ENCODE data around the gene MITF.

- no peak for TF ChIP-seq CTCF (IDR thresholded peaks at IDR 0.05)
- TF ChIP-seq POLR2A (IDR thresholded peaks at IDR 0.05): no peak
These were observed 191.3 kb downstream of the MITF start for GRCh38 chr3:69930564-69930963.
